GM19043 (cell line): ENCODE measurements around the gene ATP8A2.

ENCODE experiments used
- ATAC-seq: cut with Tn5 transposase; IDR thresholded peaks from one replicate; pipeline ENCODE4 v1.9.1; 2021; ENCODE audit warnings: low read depth; ENCODE audit not compliant: unreplicated experiment

Gene ATP8A2

GRCh38 chr13:25679159-25679558, 307.4 kb downstream of the ATP8A2 start:
- no peak for ATAC-seq

GRCh38 chr13:25679936-25680335, 308.2 kb downstream of the ATP8A2 start:
- ATAC-seq: no peak

- ATAC-seq: no peak
Measured at GRCh38 chr13:25682276-25682675, 310.5 kb downstream of the ATP8A2 start.

- no peak for ATAC-seq
Measured at GRCh38 chr13:25683056-25683455, 311.3 kb downstream of the ATP8A2 start.

- no peak for ATAC-seq
Measured at GRCh38 chr13:25683662-25684370, 312.0 kb downstream of the ATP8A2 start.

GRCh38 chr13:25684491-25684890, 312.7 kb downstream of the ATP8A2 start:
- no peak for ATAC-seq

- no peak for ATAC-seq
Measured at GRCh38 chr13:25686831-25687470, 315.2 kb downstream of the ATP8A2 start.

GRCh38 chr13:25687471-25688225, 315.9 kb downstream of the ATP8A2 start:
- ATAC-seq: no peak

- ATAC-seq: no peak
Measured at GRCh38 chr13:25688536-25688935, 316.8 kb downstream of the ATP8A2 start.

- ATAC-seq: no peak
Measured at GRCh38 chr13:25689539-25689938, 317.8 kb downstream of the ATP8A2 start.

- no peak for ATAC-seq
Measured at GRCh38 chr13:25690582-25690981, 318.8 kb downstream of the ATP8A2 start.

GRCh38 chr13:25691654-25692053, 319.9 kb downstream of the ATP8A2 start:
- ATAC-seq: no peak

GRCh38 chr13:25692099-25692498, 320.3 kb downstream of the ATP8A2 start:
- ATAC-seq: no peak

- no peak for ATAC-seq
Measured at GRCh38 chr13:25699056-25699455, 327.3 kb downstream of the ATP8A2 start.

GRCh38 chr13:25699600-25699999, 327.8 kb downstream of the ATP8A2 start:
- ATAC-seq: no peak

GRCh38 chr13:25701304-25701703, 329.5 kb downstream of the ATP8A2 start:
- no peak for ATAC-seq

GRCh38 chr13:25702386-25702785, 330.6 kb downstream of the ATP8A2 start:
- ATAC-seq: no peak

GRCh38 chr13:25707726-25708125, 336.0 kb downstream of the ATP8A2 start:
- ATAC-seq: no peak

- ATAC-seq: no peak
Measured at GRCh38 chr13:25708268-25708667, 336.5 kb downstream of the ATP8A2 start.

GRCh38 chr13:25709088-25709487, 337.3 kb downstream of the ATP8A2 start:
- no peak for ATAC-seq

GRCh38 chr13:25715760-25716159, 344.0 kb downstream of the ATP8A2 start:
- ATAC-seq: no peak
